A673 (cell line): Measurements from ENCODE around the gene MNS1. TPM values are rescaled to one million over a fixed set of nuclear protein-coding genes. Genes with fewer than 3 reads are reported as not detected.

Experiments used
- Bru-seq: library from RNA; stranded (reverse); fragments of 400-500 nt; gene quantifications from one replicate; lab custom pipeline; 2021; lab: Mats Ljungman, UMichigan
- BruChase-seq, 2 experiments: library from RNA; stranded (reverse); fragments of 400-500 nt; gene quantifications; one replicate each; lab custom pipeline; 2021; lab: Mats Ljungman, UMichigan
- BruUV-seq: library from RNA; stranded (reverse); fragments of 400-500 nt; replicated peaks from 2 replicates; lab custom pipeline; 2021; lab: Mats Ljungman, UMichigan
- CTCF ChIA-PET: fragments of 300-600 bp; sonication (Branson Sonifier 250); formaldehyde crosslinking; loops from one replicate; lab custom pipeline; 2022; ENCODE audit warnings: antibody characterized with exemption; lab: Charles Lee
- POLR2A ChIA-PET: fragments of 300-600 bp; sonication (Branson Sonifier 250); formaldehyde crosslinking; loops from one replicate; lab custom pipeline; 2022; ENCODE audit warnings: antibody characterized with exemption; ENCODE audit not compliant: low non-redundant PET; lab: Charles Lee
- DNase-seq: peaks from one replicate; pipeline ENCODE4 v3.0.0-alpha.2; 2015; ENCODE audit warnings: low spot score
- H3K27ac ChIP-seq: fragments of 200-600 bp; sonication (generic); 2 replicates; pipeline ENCODE4 v1.5.1; 2016; ENCODE audit warnings: mixed run types, low read depth, mild to moderate bottlenecking, mixed read lengths, antibody characterized with exemption, low read length; ENCODE audit not compliant: poor library complexity, severe bottlenecking
- H3K27me3 ChIP-seq: fragments of 200-600 bp; sonication (generic); replicated peaks from 2 replicates; pipeline ENCODE4 v1.6.1; 2017; ENCODE audit warnings: mixed run types, low read depth, mild to moderate bottlenecking, mixed read lengths, antibody characterized with exemption, low read length; ENCODE audit not compliant: insufficient read depth, poor library complexity
- H3K36me3 ChIP-seq: fragments of 200-600 bp; sonication (generic); 2 replicates; pipeline ENCODE4 v1.6.1; 2016; ENCODE audit warnings: mixed run types, mild to moderate bottlenecking, mixed read lengths, antibody characterized with exemption, low read length; ENCODE audit not compliant: insufficient read depth, poor library complexity, severe bottlenecking
- H3K4me1 ChIP-seq: fragments of 200-600 bp; sonication (generic); 2 replicates; pipeline ENCODE4 v1.6.1; 2017; ENCODE audit warnings: mixed run types, mild to moderate bottlenecking, mixed read lengths, antibody characterized with exemption, low read length; ENCODE audit not compliant: insufficient read depth, poor library complexity, severe bottlenecking
- H3K4me3 ChIP-seq: fragments of 200-600 bp; sonication (generic); 2 replicates; pipeline ENCODE4 v1.5.1; 2016; ENCODE audit warnings: low read depth, mixed run types, mild to moderate bottlenecking, mixed read lengths, low read length; ENCODE audit not compliant: poor library complexity, severe bottlenecking
- H3K9me3 ChIP-seq: fragments of 200-600 bp; sonication (generic); 2 replicates; pipeline ENCODE4 v1.6.1; 2016; ENCODE audit warnings: mixed run types, low read depth, mild to moderate bottlenecking, mixed read lengths, antibody characterized with exemption, low read length; ENCODE audit not compliant: poor library complexity, severe bottlenecking
- CTCF ChIP-seq: fragments of 300-800, 200-600 bp; sonication (generic); conservative IDR thresholded peaks from 2 replicates; pipeline ENCODE4 v1.5.1; 2017; ENCODE audit warnings: low read depth, mild to moderate bottlenecking, antibody characterized with exemption, low read length, moderate library complexity, mixed read lengths
- EZH2 ChIP-seq: fragments of 200-600 bp; sonication (generic); IDR thresholded peaks from 2 replicates; pipeline ENCODE4 v1.6.1; 2017; ENCODE audit warnings: borderline replicate concordance, low read depth, mild to moderate bottlenecking, mixed read lengths, antibody characterized with exemption, low read length; ENCODE audit not compliant: poor library complexity, severe bottlenecking
- intact Hi-C: fragments of 100-400 bp; cut with micrococcal nuclease; formaldehyde crosslinking; loops from one replicate; pipeline ENCODE4 v1.10.0; 2022; ENCODE audit not compliant: unreplicated experiment
- long read RNA-seq: library from polyadenylated mRNA; stranded (forward); transcript quantifications from one replicate; pipeline ENCODE4 v2.0.0, GENCODE V29; 2022
- total RNA-seq: library from RNA; stranded (reverse); gene quantifications from 2 replicates; pipeline ENCODE4 v1.2.3, GENCODE V29; 2021

The MNS1 gene, protein sequence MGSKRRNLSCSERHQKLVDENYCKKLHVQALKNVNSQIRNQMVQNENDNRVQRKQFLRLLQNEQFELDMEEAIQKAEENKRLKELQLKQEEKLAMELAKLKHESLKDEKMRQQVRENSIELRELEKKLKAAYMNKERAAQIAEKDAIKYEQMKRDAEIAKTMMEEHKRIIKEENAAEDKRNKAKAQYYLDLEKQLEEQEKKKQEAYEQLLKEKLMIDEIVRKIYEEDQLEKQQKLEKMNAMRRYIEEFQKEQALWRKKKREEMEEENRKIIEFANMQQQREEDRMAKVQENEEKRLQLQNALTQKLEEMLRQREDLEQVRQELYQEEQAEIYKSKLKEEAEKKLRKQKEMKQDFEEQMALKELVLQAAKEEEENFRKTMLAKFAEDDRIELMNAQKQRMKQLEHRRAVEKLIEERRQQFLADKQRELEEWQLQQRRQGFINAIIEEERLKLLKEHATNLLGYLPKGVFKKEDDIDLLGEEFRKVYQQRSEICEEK
- total RNA-seq (28.7 and 29.9 TPM in 2 replicates), Bru-seq, nascent RNA (percentile 79 among the genes with signal in this experiment), BruChase-seq, experiment 1, labeled RNA remaining after a 2-hour chase (percentile 66 among the genes with signal in this experiment), BruChase-seq, experiment 2, labeled RNA remaining after a 6-hour chase (percentile 73 among the genes with signal in this experiment)
- long read RNA-seq, transcript MNS1-201 (10 exons, 2,023 nt): major isoform, 79 of 88 reads
- long read RNA-seq, partial matches to known transcripts: 4 of 88 reads
- long read RNA-seq, other reads (novel, unspliced or antisense): 5 of 88 reads

- intact Hi-C loops: no loop called here
- POLR2A ChIA-PET: interaction anchor here (0.6 kb wide), 1 partner anchor 222 kb away, joined by 3 read pairs; no protein-coding TSS in a partner anchor
- H3K9me3 ChIP-seq: no peaks in the 10 kb centered on the region
- no peaks in the 10 kb centered on the region for H3K36me3 ChIP-seq
- no peaks in the 10 kb centered on the region for H3K27me3 ChIP-seq
- CTCF ChIA-PET: interaction anchor here (0.7 to 1.4 kb wide), 2 partner anchors 10 to 26 kb away, joined by 3 to 4 read pairs; no protein-coding TSS in a partner anchor
- H3K4me1 ChIP-seq: peaks cover 17% of the 10 kb centered on the region
- peak; percentile 98 for DNase-seq
- no TSS peak for BruUV-seq
- H3K4me3 ChIP-seq: peak within 1 kb of the TSS; percentile 76
- peak within 1 kb of the TSS; percentile 50 for H3K27ac ChIP-seq
- TF ChIP-seq EZH2: no peak
- no peak for TF ChIP-seq CTCF
Observed at GRCh38 chr15:56464893-56465520, at the start of gene MNS1. TSS of gene MNS1 (minus strand) at chr15:56465137. CDS start at chr15:56464972, 165 bp downstream.

- Histone ChIP-seq H3K36me3 (no peaks in the 10 kb centered on the region), H3K4me1 (peaks cover 14% of the 10 kb centered on the region), H3K4me3 (no peak overlapping the region), H3K27ac (no peak overlapping the region), H3K9me3 (peaks cover 4% of the 10 kb centered on the region), H3K27me3 (no peaks in the 10 kb centered on the region)
- TF ChIP-seq CTCF (peak; percentile 83), EZH2 (no peak)
- intact Hi-C loops: loop anchor here (1.0 to 10.0 kb wide), 9 partner anchors 72 to 716 kb away; partner anchors contain the start of gene ZNF280D
- POLR2A ChIA-PET: no interaction called here
- DNase-seq: peak; percentile 89
- CTCF ChIA-PET: interaction anchor here (0.6 to 1.5 kb wide), 7 partner anchors 36 to 1046 kb away, joined by 3 to 20 read pairs (median 4); no protein-coding TSS in a partner anchor
- BruUV-seq: no TSS peak
Observed at GRCh38 chr15:56496635-56497034, 31.7 kb upstream of the MNS1 start.

DNA sequence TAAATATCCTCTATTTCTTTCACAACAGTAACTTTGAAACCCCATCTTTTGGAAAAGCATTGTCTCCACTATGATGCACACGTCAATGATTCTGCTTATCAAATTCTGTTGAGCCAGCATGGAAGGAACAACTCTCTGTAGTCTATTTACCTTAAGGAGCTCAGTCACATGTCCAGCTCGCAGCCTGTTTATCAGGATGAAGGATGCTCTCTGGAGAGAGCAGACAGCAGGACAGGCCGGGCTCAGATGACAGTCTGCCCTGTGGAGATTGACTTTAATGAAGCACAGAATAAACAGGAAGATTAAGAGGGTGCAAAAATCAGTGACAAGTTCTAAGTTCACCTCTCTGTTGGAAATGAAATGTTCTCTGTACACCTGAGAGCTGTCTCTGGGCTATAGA lies 30.6 kb upstream of the MNS1 start:
- H3K27ac ChIP-seq: no peak overlapping the region
- no peaks in the 10 kb centered on the region for H3K36me3 ChIP-seq
- intact Hi-C loops: loop anchor here (5.0 to 10.0 kb wide), 6 partner anchors 239 to 717 kb away; partner anchors contain the start of gene ZNF280D
- no peaks in the 10 kb centered on the region for H3K27me3 ChIP-seq
- no peak for TF ChIP-seq EZH2
- TF ChIP-seq CTCF: no peak
- no TSS peak for BruUV-seq
- no peaks in the 10 kb centered on the region for H3K9me3 ChIP-seq
- DNase-seq: no peak
- ChIA-PET CTCF (no interaction called here), POLR2A (no interaction called here)
- H3K4me3 ChIP-seq: no peak overlapping the region
- H3K4me1 ChIP-seq: peaks cover 14% of the 10 kb centered on the region
